MM.1S (cell line): Measurements from ENCODE around the gene C13orf46.

Source experiments
- DNase-seq: peaks from one replicate; pipeline ENCODE4 v3.0.0-alpha.2; 2015
- H2AFZ ChIP-seq: fragments of 300-600 bp; sonication (generic); 2 replicates; pipeline ENCODE4 v1.6.0; 2016; ENCODE audit warnings: antibody characterized with exemption, low read length
- H3F3A ChIP-seq: fragments of 300-600 bp; sonication (generic); 2 replicates; pipeline ENCODE4 v1.6.1; 2016; ENCODE audit warnings: mild to moderate bottlenecking, antibody characterized with exemption, low read length, moderate library complexity, mixed read lengths; ENCODE audit not compliant: insufficient read depth
- H3K27ac ChIP-seq: fragments of 300-600 bp; sonication (generic); 2 replicates; pipeline ENCODE4 v1.5.1; 2016; ENCODE audit warnings: mild to moderate bottlenecking, low read length
- H3K27me3 ChIP-seq: fragments of 300-600 bp; sonication (generic); replicated peaks from 2 replicates; pipeline ENCODE4 v1.6.0; 2016; ENCODE audit warnings: low read length; ENCODE audit not compliant: insufficient read depth
- H3K36me3 ChIP-seq: fragments of 300-600 bp; sonication (generic); replicated peaks from 2 replicates; pipeline ENCODE4 v1.6.1; 2016; ENCODE audit warnings: mild to moderate bottlenecking, low read length, mixed read lengths; ENCODE audit not compliant: insufficient read depth
- H3K4me1 ChIP-seq: fragments of 300-600 bp; sonication (generic); 2 replicates; pipeline ENCODE4 v1.6.1; 2016; ENCODE audit warnings: low read length, mixed read lengths
- H3K4me2 ChIP-seq: fragments of 300-600 bp; sonication (generic); 2 replicates; pipeline ENCODE4 v1.6.0; 2016; ENCODE audit warnings: low read depth, low read length
- H3K4me3 ChIP-seq: fragments of 300-600 bp; sonication (generic); 2 replicates; pipeline ENCODE4 v1.5.1; 2016; ENCODE audit warnings: low read length, mixed read lengths
- H3K79me2 ChIP-seq: fragments of 300-600 bp; sonication (generic); 2 replicates; pipeline ENCODE4 v1.6.1; 2016; ENCODE audit warnings: mixed run types, low read length, mixed read lengths
- H3K9ac ChIP-seq: fragments of 300-600 bp; sonication (generic); 2 replicates; pipeline ENCODE4 v1.6.1; 2016; ENCODE audit warnings: low read length, mixed read lengths
- H3K9me2 ChIP-seq: fragments of 300-600 bp; sonication (generic); replicated peaks from 2 replicates; pipeline ENCODE4 v1.6.1; 2016; ENCODE audit warnings: mild to moderate bottlenecking, low read length, mixed read lengths; ENCODE audit not compliant: insufficient read depth
- H3K9me3 ChIP-seq: fragments of 300-600 bp; sonication (generic); replicated peaks from 2 replicates; pipeline ENCODE4 v1.6.1; 2016; ENCODE audit warnings: mild to moderate bottlenecking, low read length, mixed read lengths; ENCODE audit not compliant: insufficient read depth
- H4K20me1 ChIP-seq: fragments of 300-600 bp; sonication (generic); 2 replicates; pipeline ENCODE4 v1.6.1; 2016; ENCODE audit warnings: mild to moderate bottlenecking, low read length, moderate library complexity, mixed read lengths; ENCODE audit not compliant: insufficient read depth
- CTCF ChIP-seq: fragments of 300-600 bp; sonication (generic); IDR thresholded peaks from 2 replicates; pipeline ENCODE4 v1.5.1; 2016; ENCODE audit warnings: antibody characterized with exemption, low read length, mixed read lengths
- EZH2 ChIP-seq: fragments of 300-600 bp; sonication (generic); optimal IDR thresholded peaks from 2 replicates; pipeline ENCODE3; 2017; ENCODE audit warnings: low read depth, mild to moderate bottlenecking, antibody characterized with exemption, low read length, mixed read lengths
- EZH2phosphoT487 ChIP-seq: fragments of 300-600 bp; sonication (generic); IDR thresholded peaks from 2 replicates; pipeline ENCODE4 v1.6.1; 2018; ENCODE audit warnings: antibody characterized with exemption, low read length

Gene C13orf46

GRCh38 chr13:113980489-113981064 lies 6.7 kb upstream of the C13orf46 start:
- H4K20me1 ChIP-seq: no peaks in the 10 kb centered on the region
- H3K9me2 ChIP-seq: no peaks in the 10 kb centered on the region
- H3K4me1 ChIP-seq: no peaks in the 10 kb centered on the region
- H3K9me3 ChIP-seq: no peaks in the 10 kb centered on the region
- TF ChIP-seq CTCF: no peak
- TF ChIP-seq EZH2phosphoT487: no peak
- no peak for TF ChIP-seq EZH2
- peaks cover 12% of the 10 kb centered on the region; the same call in 1 of the 2 replicates for H3K36me3 ChIP-seq
- H3F3A ChIP-seq: no peaks in the 10 kb centered on the region
- H3K9ac ChIP-seq: no peak overlapping the region
- H3K27me3 ChIP-seq: no peaks in the 10 kb centered on the region
- H3K79me2 ChIP-seq: 0 out of 2 replicates have a peak, but pooled peaks cover 2% of the 10 kb centered on the region
- DNase-seq: no peak
- H2AFZ ChIP-seq: no peak overlapping the region
- no peak overlapping the region for H3K4me3 ChIP-seq
- H3K4me2 ChIP-seq: no peak overlapping the region
- H3K27ac ChIP-seq: no peak overlapping the region

- Histone ChIP-seq H4K20me1 (no peaks in the 10 kb centered on the region), H3K9ac (no peak overlapping the region), H3F3A (no peaks in the 10 kb centered on the region), H3K4me3 (no peak overlapping the region), H2AFZ (no peak overlapping the region), H3K9me3 (no peaks in the 10 kb centered on the region), H3K79me2 (0 out of 2 replicates have a peak, but pooled peaks cover 2% of the 10 kb centered on the region), H3K4me2 (no peak overlapping the region), H3K27ac (no peak overlapping the region), H3K4me1 (no peaks in the 10 kb centered on the region), H3K36me3 (peaks cover 15% of the 10 kb centered on the region; the same call in 1 of the 2 replicates), H3K9me2 (no peaks in the 10 kb centered on the region), H3K27me3 (no peaks in the 10 kb centered on the region)
- TF ChIP-seq EZH2: no peak
- no peak for TF ChIP-seq CTCF
- no peak for TF ChIP-seq EZH2phosphoT487
- no peak for DNase-seq
Observed at GRCh38 chr13:113979791-113980471, 6.1 kb upstream of the C13orf46 start.

GRCh38 chr13:113978741-113979481 lies 5.0 kb upstream of the C13orf46 start:
- no peaks in the 10 kb centered on the region for H3K27me3 ChIP-seq
- H3K27ac ChIP-seq: no peak overlapping the region
- H3K4me2 ChIP-seq: no peak overlapping the region
- no peak for DNase-seq
- no peaks in the 10 kb centered on the region for H3K9me2 ChIP-seq
- no peaks in the 10 kb centered on the region for H3F3A ChIP-seq
- H2AFZ ChIP-seq: no peak overlapping the region
- no peak overlapping the region for H3K4me3 ChIP-seq
- TF ChIP-seq EZH2: no peak
- TF ChIP-seq CTCF: no peak
- no peak for TF ChIP-seq EZH2phosphoT487
- 0 out of 2 replicates have a peak, but pooled peaks cover 2% of the 10 kb centered on the region for H3K79me2 ChIP-seq
- H4K20me1 ChIP-seq: no peaks in the 10 kb centered on the region
- no peaks in the 10 kb centered on the region for H3K9me3 ChIP-seq
- H3K4me1 ChIP-seq: no peaks in the 10 kb centered on the region
- H3K36me3 ChIP-seq: peaks cover 15% of the 10 kb centered on the region; the same call in 1 of the 2 replicates
- H3K9ac ChIP-seq: no peak overlapping the region
